Trophoblast cell (in vitro differentiated cells and primary cell): Measurements from ENCODE around the gene EIF2AK2.

Source experiments
- DNase-seq, 2 donors: peaks; one replicate each; pipeline ENCODE4 v3.0.0-alpha.2; 2016
- H2AFZ ChIP-seq: 2 replicates; pipeline ENCODE4 v1.6.1; 2013; ENCODE audit warnings: low read length, moderate library complexity, mild to moderate bottlenecking; ENCODE audit not compliant: insufficient read depth, poor library complexity
- H2AK5ac ChIP-seq: 2 replicates; pipeline ENCODE4 v1.6.1; 2013; ENCODE audit warnings: mild to moderate bottlenecking, low read length
- H2BK120ac ChIP-seq: 2 replicates; pipeline ENCODE4 v1.6.1; 2013; ENCODE audit warnings: low read length, mild to moderate bottlenecking, moderate library complexity; ENCODE audit not compliant: insufficient read depth, poor library complexity
- H2BK12ac ChIP-seq: 2 replicates; pipeline ENCODE4 v1.6.1; 2013; ENCODE audit warnings: mild to moderate bottlenecking, low read length, moderate library complexity
- H2BK5ac ChIP-seq: 2 replicates; pipeline ENCODE4 v1.6.1; 2013; ENCODE audit warnings: low read length, low read depth, moderate library complexity, mild to moderate bottlenecking; ENCODE audit not compliant: poor library complexity
- H3K14ac ChIP-seq: 2 replicates; pipeline ENCODE4 v1.6.1; 2013; ENCODE audit warnings: mild to moderate bottlenecking, low read length
- H3K18ac ChIP-seq: 2 replicates; pipeline ENCODE4 v1.6.1; 2013; ENCODE audit warnings: mild to moderate bottlenecking, low read length
- H3K23ac ChIP-seq: 2 replicates; pipeline ENCODE4 v1.6.1; 2013; ENCODE audit warnings: low read length
- H3K27ac ChIP-seq: 2 replicates; pipeline ENCODE4 v1.5.1; 2013; ENCODE audit warnings: low read depth, mild to moderate bottlenecking, inconsistent platforms, low read length, moderate library complexity
- H3K27me3 ChIP-seq: 2 replicates; pipeline ENCODE4 v1.6.1; 2013; ENCODE audit warnings: inconsistent platforms, mild to moderate bottlenecking, low read length, moderate library complexity; ENCODE audit not compliant: insufficient read depth
- H3K36me3 ChIP-seq, 2 experiments: 1 replicate in 1 of 2; 2 replicates in 1 of 2; pipeline ENCODE4 v1.6.1; 2013; ENCODE audit warnings: low read length in 2 of 2, mild to moderate bottlenecking in 2 of 2, moderate library complexity in 1 of 2; ENCODE audit not compliant: insufficient read depth in 2 of 2, control insufficient read depth in 1 of 2
- H3K4ac ChIP-seq: 2 replicates; pipeline ENCODE4 v1.6.1; 2013; ENCODE audit warnings: low read depth, mild to moderate bottlenecking, low read length, moderate library complexity
- H3K4me1 ChIP-seq, 2 experiments: 1 replicate in 1 of 2; 2 replicates in 1 of 2; pipeline ENCODE4 v1.6.1; 2013; ENCODE audit warnings: low read length in 2 of 2, mild to moderate bottlenecking in 2 of 2, moderate library complexity in 1 of 2; ENCODE audit not compliant: insufficient read depth in 2 of 2, control insufficient read depth in 1 of 2
- H3K4me2 ChIP-seq: 2 replicates; pipeline ENCODE4 v1.6.1; 2013; ENCODE audit warnings: inconsistent platforms, mild to moderate bottlenecking, low read length, moderate library complexity
- H3K4me3 ChIP-seq: 2 replicates; pipeline ENCODE4 v1.5.1; 2013; ENCODE audit warnings: mild to moderate bottlenecking, low read depth, low read length, inconsistent platforms
- H3K79me1 ChIP-seq: one replicate; pipeline ENCODE4 v1.6.1; 2013; ENCODE audit warnings: low read length
- H3K79me2 ChIP-seq: 2 replicates; pipeline ENCODE4 v1.6.1; 2013; ENCODE audit warnings: low read length, mild to moderate bottlenecking; ENCODE audit not compliant: control insufficient read depth, insufficient read depth, poor library complexity
- H3K9ac ChIP-seq: 2 replicates; pipeline ENCODE4 v1.6.1; 2013; ENCODE audit warnings: mild to moderate bottlenecking, low read length
- H3K9me3 ChIP-seq: 2 replicates; pipeline ENCODE4 v1.6.1; 2013; ENCODE audit warnings: low read depth, mild to moderate bottlenecking, control low read depth, inconsistent platforms, low read length; ENCODE audit not compliant: insufficient read depth
- H4K12ac ChIP-seq: 2 replicates; pipeline ENCODE4 v1.6.1; 2013; ENCODE audit warnings: low read depth, mild to moderate bottlenecking, low read length, moderate library complexity
- H4K8ac ChIP-seq: 2 replicates; pipeline ENCODE4 v1.6.1; 2013; ENCODE audit warnings: low read depth, mild to moderate bottlenecking, low read length, moderate library complexity
- H4K91ac ChIP-seq: one replicate; pipeline ENCODE4 v1.6.1; 2013; ENCODE audit warnings: low read depth, mild to moderate bottlenecking, low read length, moderate library complexity
- WGBS: extraction: QIAGEN DNeasy Blood & Tissue Kit; methylation state at CpG from one replicate; pipeline ENCODE4 v1.1.7; 2013; ENCODE audit warnings: missing lambda C conversion rate; ENCODE audit not compliant: insufficient read length, insufficient coverage; ENCODE audit errors: extremely low coverage; 5-methylcytosine and 5-hydroxymethylcytosine counted together

The EIF2AK2 gene

GRCh38 chr2:37059841-37060240 is 96.9 kb downstream of the EIF2AK2 start:
- Histone ChIP-seq H3K14ac (no peak overlapping the region), H2AK5ac (no peak overlapping the region), H2AFZ (no peak overlapping the region), H2BK120ac (no peak overlapping the region), H3K4me3 (no peak overlapping the region), H3K27me3 (no peaks in the 10 kb centered on the region), H3K4ac (no peak overlapping the region), H4K8ac (no peak overlapping the region), H2BK12ac (no peak overlapping the region), H4K12ac (no peak overlapping the region), H3K79me1 (no peaks in the 10 kb centered on the region), H3K4me1 (no peaks in the 10 kb centered on the region), H3K36me3 (peaks cover 10 to 16% of the 10 kb centered on the region in 2 experiments), H3K18ac (no peak overlapping the region), H3K9ac (no peak overlapping the region), H3K27ac (no peak overlapping the region), H2BK5ac (no peak overlapping the region), H3K79me2 (no peaks in the 10 kb centered on the region), H3K9me3 (no peaks in the 10 kb centered on the region), H3K4me2 (no peak overlapping the region), H4K91ac (no peak overlapping the region), H3K23ac (no peak overlapping the region)
- no CpG with 5 or more reads among the region's 3 CpGs for WGBS
- DNase-seq = no peak

DNA sequence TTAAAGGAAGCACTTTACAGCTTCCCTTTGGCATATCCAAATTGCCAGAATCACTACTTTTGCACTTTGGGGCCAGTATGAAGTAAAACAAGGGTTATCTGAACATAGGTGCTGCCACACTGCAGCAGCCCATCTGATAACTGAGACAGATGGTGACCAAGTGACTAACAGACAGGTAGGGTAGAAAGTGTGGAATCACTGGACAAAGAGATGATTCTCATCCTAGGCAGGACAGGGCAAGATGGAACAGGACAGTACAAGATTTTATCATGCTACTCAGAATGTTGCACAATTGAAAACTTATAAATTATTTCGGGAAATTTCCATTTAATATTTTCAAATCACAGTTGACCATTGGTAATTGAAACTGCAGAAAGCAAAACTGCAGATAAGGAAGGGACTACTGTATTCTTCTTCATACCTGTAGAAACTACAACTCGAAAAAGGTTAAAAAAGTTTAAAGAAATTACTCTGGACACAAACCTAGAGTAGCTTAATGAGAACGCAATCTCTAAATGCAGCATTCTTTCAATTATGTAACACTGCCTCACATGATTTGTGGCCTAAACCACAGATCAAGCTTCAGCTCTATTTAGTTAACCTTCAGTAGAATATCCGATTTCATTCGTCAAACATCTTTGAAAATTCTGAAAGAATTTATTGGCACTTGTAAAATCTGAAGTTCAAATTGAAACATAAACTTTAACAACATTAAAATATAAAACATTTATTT is 104.0 kb downstream of the EIF2AK2 start:
- H4K91ac ChIP-seq = no peak overlapping the region
- H2BK5ac ChIP-seq = no peak overlapping the region
- no peak overlapping the region for H4K8ac ChIP-seq
- H3K9ac ChIP-seq = no peak overlapping the region
- no peak overlapping the region for H2BK12ac ChIP-seq
- H3K4me2 ChIP-seq = no peak overlapping the region
- no peaks in the 10 kb centered on the region for H3K79me2 ChIP-seq
- no peak overlapping the region for H2BK120ac ChIP-seq
- H3K9me3 ChIP-seq = no peaks in the 10 kb centered on the region
- H3K27ac ChIP-seq = no peak overlapping the region
- H3K4me1 ChIP-seq = no peaks in the 10 kb centered on the region
- H3K18ac ChIP-seq = no peak overlapping the region
- H2AK5ac ChIP-seq = no peak overlapping the region
- no peak overlapping the region for H3K14ac ChIP-seq
- H4K12ac ChIP-seq = no peak overlapping the region
- H3K27me3 ChIP-seq = no peaks in the 10 kb centered on the region
- H3K23ac ChIP-seq = no peak overlapping the region
- no CpG with 5 or more reads among the region's 5 CpGs for WGBS
- H3K36me3 ChIP-seq = peaks cover 10 to 15% of the 10 kb centered on the region in 2 experiments
- H3K79me1 ChIP-seq = no peaks in the 10 kb centered on the region
- H2AFZ ChIP-seq = no peak overlapping the region
- no peak overlapping the region for H3K4ac ChIP-seq
- no peak for DNase-seq
- H3K4me3 ChIP-seq = no peak overlapping the region
